ENCODE data around the gene CABCOCO1.
"Not testable (repeated sequence)": the region's sequence is repeated elsewhere in the genome, so short reads cannot be mapped to it uniquely, and the experiment has no call there.

CABCOCO1 gene

GRCh38 chr10:61653699-61654098 lies 9.0 kb upstream of the CABCOCO1 start:
- no peak for DNase-seq

DNA sequence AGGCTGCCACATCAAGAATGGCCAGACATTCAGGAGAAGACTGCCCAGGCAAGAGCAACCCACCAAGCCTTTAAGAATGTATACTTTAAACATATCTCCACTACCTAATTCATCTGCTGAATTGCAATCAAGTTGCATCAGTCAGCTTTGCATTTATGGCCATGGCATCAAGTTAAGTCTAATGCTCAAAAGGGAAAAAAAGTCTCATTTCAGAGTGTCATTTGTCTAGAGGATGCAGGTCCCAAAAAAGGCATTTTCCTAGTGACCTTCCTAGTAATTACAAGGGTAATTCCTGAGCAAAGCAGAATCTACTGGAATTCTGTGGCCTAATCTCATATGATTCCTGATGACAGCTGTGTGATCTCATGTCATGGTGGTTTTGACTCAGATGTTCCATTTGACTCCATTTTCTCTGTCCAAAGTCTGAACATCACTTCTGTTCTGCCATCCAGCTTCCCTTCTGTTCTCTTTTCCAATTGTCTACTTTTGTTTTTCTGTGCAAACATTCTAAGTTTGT lies 7.3 kb upstream of the CABCOCO1 start:
- no peak for DNase-seq

GRCh38 chr10:61663466-61663865 lies 737 bp downstream of the CABCOCO1 start:
- no peak for DNase-seq

- DNase-seq: no peak
Observed at GRCh38 chr10:61664985-61665384, 2.3 kb downstream of the CABCOCO1 start.

DNA sequence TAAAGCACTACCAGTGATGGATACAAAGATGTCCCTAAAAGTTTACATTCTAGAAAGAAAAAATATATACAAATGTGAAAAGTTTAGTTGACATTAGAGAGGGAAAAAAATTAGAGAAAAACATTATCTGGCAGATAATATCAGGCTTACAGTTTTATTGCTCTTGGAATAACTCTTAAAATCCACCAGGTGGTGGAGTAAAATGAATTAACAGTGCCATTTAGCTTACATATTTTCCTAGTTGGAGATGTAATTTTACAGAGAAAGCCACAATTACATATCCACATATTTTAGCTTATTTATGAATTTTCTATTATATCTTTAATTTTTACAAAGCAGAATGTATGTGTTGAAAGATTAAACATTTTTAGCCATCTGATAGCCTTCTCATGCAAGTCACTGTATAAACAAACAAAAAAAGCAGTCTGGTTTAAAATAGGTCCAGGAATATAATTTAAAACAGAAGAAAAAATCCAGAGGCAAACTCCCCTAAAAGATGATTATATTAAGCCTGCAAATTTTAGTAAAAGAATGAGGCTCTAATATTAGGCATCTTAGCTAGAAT lies 6.5 kb downstream of the CABCOCO1 start:
- no peak for DNase-seq

DNA sequence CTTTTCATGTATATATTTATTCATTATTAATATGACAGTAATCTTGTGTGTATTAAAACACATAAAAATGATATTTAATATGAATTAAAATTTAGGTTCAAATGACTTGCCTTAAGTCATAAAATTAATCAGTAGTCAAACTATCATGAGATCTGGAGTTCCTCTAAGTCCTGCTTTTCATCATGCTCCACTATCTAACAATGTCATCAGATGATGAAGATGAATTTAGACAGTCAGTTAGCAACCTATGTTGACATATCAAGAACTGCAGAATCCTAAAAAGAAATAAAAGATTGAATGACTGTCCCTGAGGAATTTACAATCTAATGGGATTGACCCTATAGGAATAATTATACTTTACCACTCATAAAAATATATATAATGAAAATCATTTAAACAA lies 7.1 kb downstream of the CABCOCO1 start:
- DNase-seq: no peak

DNA sequence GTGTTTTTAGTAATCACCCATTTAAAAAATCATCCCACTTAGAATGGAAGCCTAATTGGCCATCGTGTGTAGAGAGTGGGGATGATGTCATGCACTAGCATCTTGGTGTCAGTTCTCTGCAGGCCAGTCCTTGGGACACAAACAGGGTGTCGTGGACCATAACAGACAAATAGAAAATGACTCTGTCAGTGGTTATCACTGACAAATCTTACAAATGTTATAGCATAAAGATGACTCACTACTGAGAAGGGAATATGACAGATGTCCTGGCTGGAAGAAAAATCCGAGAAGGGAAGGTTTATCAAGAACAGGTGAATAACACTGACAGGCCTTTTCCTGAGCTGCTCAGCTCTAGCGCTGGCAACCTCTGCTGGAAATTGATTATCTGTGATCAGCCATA lies 10.6 kb downstream of the CABCOCO1 start:
- no peak for DNase-seq

DNA sequence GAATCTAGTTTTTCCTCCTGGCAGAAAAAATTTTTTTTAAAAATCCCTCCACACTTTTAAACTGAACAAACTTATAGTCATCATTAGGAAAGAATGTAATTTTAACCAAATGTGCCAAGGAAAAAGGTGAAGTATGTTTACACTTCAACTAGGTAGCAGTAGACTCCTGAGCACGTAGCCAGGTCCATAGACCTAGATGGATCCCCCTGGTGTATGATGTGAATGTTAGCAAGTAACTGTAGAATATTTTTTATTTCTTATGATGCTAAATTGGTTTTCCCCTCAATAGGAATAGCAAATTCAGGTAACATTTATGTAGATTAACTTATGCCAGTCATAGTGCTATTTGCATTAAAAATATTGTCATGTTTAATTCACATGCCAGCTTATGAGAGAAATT lies 19.6 kb downstream of the CABCOCO1 start:
- no peak for DNase-seq

- DNase-seq: no peak
Observed at GRCh38 chr10:61683319-61683718, 20.6 kb downstream of the CABCOCO1 start.

DNA sequence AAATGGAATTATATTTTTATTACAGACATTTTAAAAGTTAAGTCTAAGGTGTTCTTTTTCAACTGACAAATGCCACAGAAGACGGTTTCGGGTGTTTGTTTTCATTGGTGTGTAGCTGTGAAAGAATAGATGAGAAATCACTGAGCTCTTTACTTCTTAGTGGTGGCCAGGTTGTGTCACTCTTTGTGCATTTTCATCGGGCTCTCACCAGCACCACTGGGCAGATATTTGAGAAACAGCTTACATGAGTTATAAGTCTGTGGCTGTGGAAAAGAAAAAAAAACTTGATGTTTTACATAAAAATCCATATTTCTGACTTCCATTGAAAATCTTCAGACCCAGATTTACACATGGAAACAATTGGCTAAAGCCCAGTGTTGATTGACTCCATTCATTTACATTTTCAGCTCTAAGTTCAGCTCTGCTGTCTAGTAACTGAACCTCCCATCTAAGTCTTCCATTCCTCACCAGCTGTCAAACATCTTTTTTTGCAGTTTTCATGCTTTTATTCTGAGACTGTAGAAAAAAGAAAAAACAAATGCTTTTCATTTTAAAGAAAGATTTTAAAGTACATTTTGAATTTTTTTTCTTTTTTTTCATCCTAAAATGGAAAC lies 22.3 kb downstream of the CABCOCO1 start:
- no peak for DNase-seq

DNA sequence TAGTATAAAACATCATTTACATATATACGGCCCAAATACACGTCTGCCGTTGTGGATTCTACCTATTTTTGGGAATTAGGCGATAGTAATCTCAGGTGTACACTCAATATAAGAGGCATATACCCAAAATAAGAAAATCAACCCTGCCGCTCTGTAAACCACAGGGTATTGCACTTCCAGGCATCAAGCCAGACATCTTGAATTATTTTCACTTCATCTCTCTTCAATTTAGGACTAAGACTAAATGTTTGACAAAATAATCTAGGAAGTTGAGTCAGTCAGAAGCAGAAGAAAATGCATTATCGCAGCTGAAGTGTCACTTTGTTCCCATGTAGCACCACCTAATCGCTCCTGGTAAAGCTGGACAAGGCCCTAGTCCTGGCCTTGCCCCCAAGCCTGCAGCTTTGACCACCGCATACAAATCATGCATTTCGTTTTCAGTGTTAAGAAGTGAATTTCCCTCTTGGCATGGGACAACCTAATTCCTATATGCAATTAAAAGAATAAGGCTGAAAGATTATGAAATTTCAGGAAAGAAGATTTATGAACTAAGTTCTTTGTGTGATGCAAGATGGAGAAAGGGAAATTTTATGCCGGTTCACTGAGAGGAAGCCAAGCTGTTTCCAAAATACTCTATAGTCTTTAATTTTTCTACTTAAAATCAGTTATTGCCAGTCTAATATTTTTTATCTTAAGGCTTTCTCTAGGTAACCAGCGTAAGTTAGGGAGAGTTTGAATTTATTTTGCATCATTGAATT lies 26.0 kb downstream of the CABCOCO1 start:
- no peak for DNase-seq

- DNase-seq: not testable (repeated sequence)
Observed at GRCh38 chr10:61691667-61692066, 28.9 kb downstream of the CABCOCO1 start.

DNA sequence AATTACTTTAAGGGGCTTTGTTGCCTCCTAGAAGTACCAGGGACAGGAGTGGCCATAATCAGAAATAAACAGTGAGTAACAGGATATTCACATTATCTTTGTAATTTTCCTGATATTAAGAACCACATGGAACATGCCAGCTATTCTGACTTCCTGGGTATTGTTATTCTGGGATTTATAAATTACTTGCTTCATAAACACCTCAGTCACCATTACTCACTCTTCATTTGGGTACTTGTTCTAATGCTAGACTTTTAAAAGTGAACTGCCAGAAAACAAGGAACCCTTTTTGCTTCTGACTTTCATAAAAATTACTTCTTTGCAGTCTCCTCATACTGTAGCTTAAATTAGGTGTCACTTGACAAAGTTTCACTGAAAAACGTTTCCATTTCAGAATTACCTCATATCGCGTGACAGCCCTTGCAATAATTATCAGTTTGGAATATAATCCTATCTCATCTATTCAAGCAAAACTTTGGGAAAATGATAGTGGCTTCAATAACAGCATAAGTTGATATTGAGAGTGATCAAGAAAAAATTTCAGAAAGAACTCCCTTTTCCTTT lies 29.8 kb downstream of the CABCOCO1 start:
- no peak for DNase-seq

- DNase-seq: no peak
Observed at GRCh38 chr10:61698968-61699655, 36.4 kb downstream of the CABCOCO1 start.

DNA sequence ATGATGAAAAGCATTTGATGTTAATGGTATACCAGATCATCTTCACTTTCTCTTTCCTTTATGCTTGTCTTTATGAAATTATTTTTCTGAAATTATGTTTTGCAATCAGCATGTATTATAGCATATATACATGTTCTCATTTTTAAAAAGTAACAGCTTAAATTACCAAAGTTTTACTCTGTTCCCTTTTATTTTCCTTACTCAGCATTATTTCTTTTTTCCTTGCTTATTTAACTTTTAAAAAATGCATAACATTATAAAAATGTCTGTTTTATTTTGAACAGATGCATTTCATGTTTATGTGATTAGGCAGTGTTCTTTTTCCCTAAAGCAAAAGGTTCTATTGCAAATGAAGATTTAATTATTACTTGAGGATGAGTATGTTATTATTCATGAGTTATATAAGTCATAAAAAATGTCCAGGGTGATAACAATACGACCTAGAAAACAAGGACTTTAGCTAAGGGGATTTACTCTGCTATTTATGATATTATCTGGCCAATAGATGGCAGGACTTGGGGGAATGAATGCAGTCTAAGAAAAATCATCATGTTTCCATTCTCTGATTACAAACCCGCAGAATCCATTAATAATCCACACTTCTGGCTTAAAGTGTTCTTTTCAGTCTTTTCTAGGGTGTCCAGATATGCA lies 38.5 kb downstream of the CABCOCO1 start:
- no peak for DNase-seq

GRCh38 chr10:61701706-61702105 lies 39.0 kb downstream of the CABCOCO1 start:
- no peak for DNase-seq

GRCh38 chr10:61702584-61702983 lies 39.9 kb downstream of the CABCOCO1 start:
- DNase-seq: no peak

GRCh38 chr10:61705022-61705613 lies 42.4 kb downstream of the CABCOCO1 start:
- DNase-seq: no peak

DNA sequence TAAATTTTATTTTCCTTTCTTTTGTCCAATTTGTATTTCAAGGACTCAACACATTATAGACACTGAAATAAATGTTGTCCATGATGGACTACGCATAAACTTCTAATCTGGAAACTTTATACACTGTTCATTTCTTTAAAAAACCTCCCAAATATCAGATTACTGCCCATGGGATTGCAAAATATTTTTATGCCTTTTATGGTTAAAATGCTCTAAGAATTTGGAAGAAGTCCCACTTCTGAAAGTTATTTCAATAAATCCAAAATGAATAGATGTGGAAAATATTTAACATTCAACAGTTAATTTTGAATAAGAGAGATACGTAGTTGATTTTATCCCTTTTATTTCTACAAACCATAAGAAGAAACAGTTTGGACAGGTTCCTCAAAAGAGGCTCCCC lies 46.1 kb downstream of the CABCOCO1 start:
- DNase-seq: no peak

DNA sequence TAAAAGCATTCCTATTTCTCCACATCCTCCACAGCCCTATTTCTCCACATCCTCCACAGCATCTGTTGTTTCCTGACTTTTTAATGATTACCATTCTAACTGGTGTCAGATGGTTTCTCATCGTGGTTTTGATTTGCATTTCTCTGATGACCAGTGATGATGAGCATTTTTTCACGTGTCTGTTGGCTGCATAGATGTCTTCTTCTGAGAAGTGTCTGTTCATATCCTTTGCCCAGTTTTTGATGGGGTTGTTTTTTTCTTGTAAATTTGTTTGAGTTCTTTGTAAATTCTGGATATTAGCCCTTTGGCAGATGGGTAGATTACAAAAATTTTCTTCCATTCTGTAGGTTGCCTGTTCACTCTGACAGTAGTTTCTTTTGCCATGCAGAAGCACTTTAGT lies 49.4 kb downstream of the CABCOCO1 start:
- not testable (repeated sequence) for DNase-seq

DNA sequence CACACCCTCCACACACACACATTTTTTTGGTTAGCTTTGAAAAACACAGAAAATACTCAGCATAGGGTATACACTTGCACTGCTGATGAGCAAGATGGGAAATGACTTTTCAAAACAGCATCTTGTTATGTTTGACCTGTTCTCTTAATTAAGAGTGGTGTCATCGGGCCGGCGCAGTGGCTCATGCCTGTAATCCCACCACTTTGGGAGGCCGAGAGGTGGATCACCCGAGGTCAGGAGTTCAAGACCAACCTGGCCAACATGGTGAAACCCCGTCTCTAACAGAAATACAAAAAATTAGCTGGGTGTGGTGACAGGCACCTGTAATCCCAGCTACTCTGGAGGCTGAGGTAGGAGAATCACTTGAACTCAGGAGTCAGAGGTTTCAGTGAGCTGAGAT lies 56.7 kb downstream of the CABCOCO1 start:
- not testable (repeated sequence) for DNase-seq

GRCh38 chr10:61719906-61720305 lies 57.2 kb downstream of the CABCOCO1 start:
- DNase-seq: no peak
